DMS 273 (cell line): ENCODE measurements around the gene SMIM36.
"Not testable (repeated sequence)": the region's sequence is repeated elsewhere in the genome, so short reads cannot be mapped to it uniquely, and the experiment has no call there.

ENCODE experiments used
- DNase-seq: peaks from one replicate; lab custom pipeline; 2025; ENCODE audit not compliant: unreplicated experiment; lab: John Stamatoyannopoulos, UW

The SMIM36 gene

GRCh38 chr17:55456307-55457240 lies 54.7 kb downstream of the SMIM36 start:
- no peak for DNase-seq

DNA sequence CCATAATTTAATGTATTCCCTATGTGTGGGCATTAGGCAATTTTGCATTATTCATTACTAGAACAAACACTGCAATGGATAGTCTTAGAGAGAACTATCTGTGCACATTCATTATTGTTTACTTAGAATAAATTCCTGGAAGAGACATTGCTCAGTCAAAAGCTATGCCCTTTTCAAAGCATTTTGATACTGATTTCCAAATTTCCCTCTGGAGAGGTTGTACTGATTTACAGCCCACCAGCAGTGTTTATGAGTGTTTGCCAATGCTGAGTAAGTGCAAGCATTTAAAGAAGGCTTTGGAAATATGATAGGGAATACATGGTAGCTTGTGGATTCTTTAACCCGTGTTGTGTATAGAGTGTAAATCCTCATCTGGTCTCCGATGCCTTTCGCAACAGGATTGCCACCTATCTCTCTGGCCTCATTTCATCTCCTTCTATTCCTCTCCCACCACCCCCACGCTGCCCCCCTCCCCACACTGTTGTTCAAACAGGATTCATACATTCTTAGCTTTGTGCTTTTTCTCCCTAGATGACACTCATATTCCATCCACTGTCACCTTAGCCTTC lies 56.3 kb downstream of the SMIM36 start:
- peak; percentile 21 for DNase-seq

- no peak for DNase-seq
Observed at GRCh38 chr17:55453839-55454557, 57.3 kb downstream of the SMIM36 start.

- DNase-seq, result no peak
Observed at GRCh38 chr17:55452139-55452790, 59.0 kb downstream of the SMIM36 start.

DNA sequence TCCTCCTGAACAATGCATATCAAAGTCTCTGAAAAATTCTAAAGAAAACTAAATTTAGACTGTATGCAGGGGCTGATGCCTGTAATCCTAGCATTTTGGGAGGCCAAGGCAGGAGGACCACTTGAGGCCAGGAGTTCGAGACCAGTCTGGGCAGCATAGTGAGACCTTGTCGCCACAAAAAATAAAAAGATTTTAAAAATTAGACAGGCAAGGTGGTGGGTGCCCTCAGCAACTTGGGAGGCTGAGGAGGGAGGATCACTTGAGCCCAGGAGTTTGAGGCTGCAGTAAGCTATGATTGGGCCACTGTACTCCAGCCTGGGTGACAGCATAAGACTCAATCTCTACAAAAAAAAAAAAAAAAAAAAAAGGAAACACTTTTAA lies 59.5 kb downstream of the SMIM36 start:
- DNase-seq, result no peak

GRCh38 chr17:55451203-55451641 lies 60.0 kb downstream of the SMIM36 start:
- DNase-seq, result peak; percentile 12

DNA sequence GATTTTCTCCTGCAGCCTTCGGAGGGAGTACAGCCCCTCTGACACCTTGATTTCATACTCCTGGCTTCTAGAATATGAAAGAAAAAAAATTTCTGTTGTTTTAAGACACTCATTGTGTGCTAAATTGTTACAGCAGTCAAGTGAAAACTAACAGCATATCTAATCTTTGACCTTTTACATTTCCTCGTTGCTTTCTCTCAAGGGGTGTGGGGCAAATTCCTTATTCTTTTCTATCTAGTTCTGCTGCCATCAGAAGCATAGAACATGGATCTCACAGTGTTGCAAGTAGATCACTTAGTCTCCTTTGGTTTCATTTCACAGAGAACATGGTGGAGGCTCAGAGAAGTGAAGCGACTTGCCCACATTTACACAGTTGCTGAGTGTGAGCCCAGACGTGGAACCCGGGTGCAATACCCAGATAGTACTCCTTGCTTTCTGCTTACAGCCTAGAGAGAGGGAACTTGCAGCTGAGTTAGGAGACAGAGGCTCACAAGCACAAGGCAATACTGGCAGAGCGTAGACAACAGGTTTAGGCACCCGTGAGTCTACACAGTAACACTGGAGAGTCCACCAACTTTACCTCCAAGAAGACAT lies 60.9 kb downstream of the SMIM36 start:
- no peak for DNase-seq

DNA sequence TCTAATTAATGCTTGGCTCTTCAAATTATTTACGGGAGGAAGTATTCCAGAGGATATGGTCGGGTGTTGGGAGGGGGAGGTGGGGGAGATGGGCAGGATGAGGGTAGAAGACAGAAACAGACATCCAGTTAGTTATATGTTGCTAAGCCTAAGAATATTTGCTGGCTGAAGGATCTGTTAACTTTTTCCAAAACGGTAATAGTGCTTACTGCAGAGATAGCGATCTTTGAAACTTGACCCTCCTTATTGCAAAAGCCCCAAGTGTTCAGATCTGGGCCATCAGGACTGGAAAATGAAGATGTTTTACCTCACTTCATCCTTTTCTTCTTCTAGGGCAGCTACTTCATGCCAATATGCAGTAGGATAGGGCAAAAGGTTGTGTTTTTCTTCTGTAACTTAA lies 62.6 kb downstream of the SMIM36 start:
- peak; percentile 64 for DNase-seq

GRCh38 chr17:55446581-55447205 lies 64.6 kb downstream of the SMIM36 start:
- DNase-seq, result no peak

DNA sequence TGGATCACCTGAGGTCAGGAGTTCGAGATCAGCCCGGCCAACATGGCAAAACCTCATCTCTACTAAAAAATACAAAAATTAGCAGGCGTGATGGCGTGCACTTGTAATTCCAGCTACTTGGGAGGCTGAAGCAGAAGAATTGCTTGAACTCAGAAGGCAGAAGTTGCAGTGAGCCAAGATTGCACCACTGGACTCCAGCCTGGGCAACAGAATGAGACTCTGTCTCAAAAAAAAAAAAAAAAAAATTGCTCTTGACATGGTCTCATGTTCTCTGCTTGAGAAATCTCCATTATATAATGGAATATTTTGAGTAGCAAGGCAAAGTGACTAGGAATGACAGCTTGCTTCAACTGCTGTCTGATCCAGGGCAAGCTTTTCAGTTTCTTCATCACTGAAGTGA lies 65.2 kb downstream of the SMIM36 start:
- DNase-seq, result not testable (repeated sequence)

DNA sequence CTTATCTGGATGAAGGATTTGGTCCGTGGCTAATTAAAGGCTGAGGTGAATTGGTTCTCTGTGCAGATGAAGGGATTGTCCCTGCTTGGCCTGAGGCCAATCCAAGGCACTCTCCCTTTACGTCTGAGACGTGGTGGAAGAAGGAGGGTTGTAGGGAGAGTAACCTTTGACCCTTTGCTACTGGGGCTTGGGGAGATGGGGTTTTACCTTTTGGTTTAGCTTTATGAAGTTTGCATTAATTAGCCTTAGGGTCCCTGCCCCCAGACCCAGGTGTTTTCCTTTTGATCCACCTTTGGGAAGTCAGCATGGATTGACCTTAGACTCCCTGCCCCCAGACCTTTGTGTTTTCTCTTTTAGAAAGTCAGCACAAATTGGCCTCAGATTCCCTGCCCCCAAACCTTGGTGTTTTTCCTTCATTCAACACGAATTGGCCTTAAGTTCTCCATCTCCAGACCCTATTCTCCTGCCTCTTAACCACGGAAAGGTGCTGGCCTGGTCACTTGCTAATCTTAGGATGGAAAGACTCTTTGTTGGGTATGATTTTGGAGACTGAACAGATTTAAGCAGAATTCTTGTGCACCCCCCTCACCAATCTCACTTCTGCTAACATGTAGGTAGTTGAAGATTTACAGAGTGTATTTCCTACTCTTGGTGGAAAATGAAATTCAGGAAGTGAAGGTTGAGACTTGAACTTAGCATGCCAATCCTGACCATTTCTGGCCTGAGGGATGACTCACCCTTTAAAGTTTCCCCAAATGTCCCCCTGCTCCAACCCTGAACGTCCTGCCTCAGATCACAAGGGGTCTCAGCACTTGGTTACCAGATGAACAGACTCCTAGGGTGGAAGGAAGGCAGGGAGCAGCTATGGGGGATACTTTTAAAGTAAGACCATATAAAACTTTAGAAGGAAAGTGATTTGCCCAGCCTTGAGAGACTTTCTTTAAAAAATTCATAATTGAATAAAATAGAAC lies 66.5 kb downstream of the SMIM36 start:
- DNase-seq, result no peak

DNA sequence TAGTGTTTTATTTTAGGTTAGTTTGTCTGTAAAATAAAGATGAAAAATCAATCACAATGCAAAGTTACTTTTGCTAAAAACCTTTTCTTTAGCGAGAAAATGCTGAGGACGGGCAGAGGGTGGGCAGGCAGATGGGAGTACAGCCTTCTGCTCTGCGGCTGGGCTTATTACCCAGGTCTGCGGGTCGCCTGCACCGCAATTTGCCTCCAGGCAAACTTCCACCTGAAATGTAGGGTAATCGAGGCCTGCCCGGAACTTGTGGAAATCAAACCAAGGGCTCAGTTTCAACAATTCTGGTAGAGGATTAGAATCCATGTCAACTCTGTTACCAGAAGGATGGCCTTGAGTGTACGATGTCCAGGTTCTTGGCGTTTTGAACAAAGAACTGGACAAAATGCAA lies 67.3 kb downstream of the SMIM36 start:
- no peak for DNase-seq

DNA sequence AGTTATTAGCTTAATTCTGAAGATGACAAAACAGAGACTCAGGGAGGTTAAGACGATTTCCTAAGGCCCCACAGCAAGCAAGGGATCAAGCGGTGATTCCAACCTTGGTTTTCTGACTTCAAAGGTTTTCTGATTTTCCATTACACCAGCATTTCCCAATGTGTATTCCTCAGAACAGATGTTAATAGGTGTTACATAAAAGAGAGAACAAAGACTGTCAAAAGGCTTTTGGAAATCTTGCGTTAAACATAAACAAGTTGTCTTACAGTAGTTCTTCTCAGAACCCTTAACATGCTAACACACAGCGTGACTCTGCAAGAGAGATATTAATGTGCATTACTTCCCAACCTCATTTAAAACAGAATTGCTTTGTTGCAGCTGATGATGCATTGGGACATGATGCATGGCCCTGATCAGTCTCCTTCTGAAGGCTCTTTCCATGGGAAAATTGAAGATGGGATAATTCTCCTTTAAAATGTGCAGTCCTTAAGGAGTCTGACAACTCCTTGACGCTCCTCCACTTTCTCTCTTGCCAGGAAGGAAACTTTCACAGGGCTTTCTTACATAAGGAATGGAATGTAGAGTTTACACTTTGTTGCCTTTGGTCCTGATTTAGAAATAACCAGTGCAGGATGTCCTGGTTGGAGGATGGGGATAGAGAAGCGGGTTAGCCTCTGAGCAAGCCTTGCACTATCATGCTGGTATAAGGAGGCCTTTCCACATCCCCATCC lies 68.1 kb downstream of the SMIM36 start:
- no peak for DNase-seq

- no peak for DNase-seq
Observed at GRCh38 chr17:55442462-55442861, 68.8 kb downstream of the SMIM36 start.

DNA sequence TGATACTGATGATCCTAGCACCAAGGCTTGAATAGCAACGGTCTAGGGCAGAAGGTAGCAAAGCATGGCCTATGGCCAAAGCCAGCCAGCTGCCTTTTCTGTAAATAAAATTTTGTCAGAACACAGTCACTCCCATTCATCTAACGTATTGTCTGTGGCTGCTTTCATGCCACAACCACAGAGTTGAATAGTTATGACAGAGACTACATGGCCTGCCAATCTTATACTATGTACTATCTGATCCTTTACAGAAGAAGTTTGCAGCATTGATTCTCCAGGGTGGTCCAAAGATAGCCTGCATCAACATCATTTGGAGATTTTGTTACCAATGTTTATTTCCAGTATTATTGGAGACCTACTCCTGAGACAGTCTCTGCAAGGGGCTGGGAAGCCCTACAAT lies 69.7 kb downstream of the SMIM36 start:
- DNase-seq, result peak; percentile 64

GRCh38 chr17:55440391-55440790 lies 70.9 kb downstream of the SMIM36 start:
- peak; percentile 95 for DNase-seq

GRCh38 chr17:55437159-55437605 lies 74.1 kb downstream of the SMIM36 start:
- DNase-seq, result peak; percentile 49
